ENCODE data around the gene PDPK1.

- TF ChIP-seq CTCF (IDR thresholded peaks at IDR 0.05), result no peak
- TF ChIP-seq ZFX (IDR thresholded peaks at IDR 0.05; ENCODE audit: borderline replicate concordance), result no peak
These were observed 13.4 kb upstream of the PDPK1 start for GRCh38 chr16:2524339-2524938.
